PC-3 (cell line): ENCODE data around the gene C1orf52. TPM values are rescaled to one million over a fixed set of nuclear protein-coding genes. Genes with fewer than 3 reads are reported as not detected.

Experiments
- ATAC-seq: fragments of 200-7000 bp; cut with Tn5 transposase; 2 replicates; pipeline ENCODE4 v1.9.1; 2020; ENCODE audit warnings: mild to moderate bottlenecking, moderate library complexity
- BruUV-seq: library from RNA; stranded (reverse); fragments of 400-500 nt; replicated peaks from 2 replicates; lab custom pipeline; 2021; lab: Mats Ljungman, UMichigan
- CTCF ChIA-PET: fragments of 300-600 bp; sonication (Branson Sonifier 250); formaldehyde crosslinking; loops from one replicate; lab custom pipeline; 2022; ENCODE audit warnings: antibody characterized with exemption; lab: Charles Lee
- POLR2A ChIA-PET: fragments of 300-600 bp; sonication (Branson Sonifier 250); formaldehyde crosslinking; loops from one replicate; lab custom pipeline; 2022; ENCODE audit warnings: antibody characterized with exemption; ENCODE audit not compliant: unreplicated experiment; lab: Charles Lee
- DNase-seq: peaks from one replicate; pipeline ENCODE4 v3.0.0-alpha.2; 2015
- H2AFZ ChIP-seq: fragments of 300-600 bp; sonication (generic); 2 replicates; pipeline ENCODE4 v1.6.0; 2016; ENCODE audit warnings: antibody characterized with exemption, low read length
- H3F3A ChIP-seq: fragments of 300-600 bp; sonication (generic); one replicate; pipeline ENCODE4 v1.6.0; 2017; ENCODE audit warnings: antibody characterized with exemption, low read length, control low read depth, mild to moderate bottlenecking; ENCODE audit not compliant: unreplicated experiment
- H3K27ac ChIP-seq: fragments of 300-600 bp; sonication (generic); 2 replicates; pipeline ENCODE4 v1.5.1; 2016; ENCODE audit warnings: mild to moderate bottlenecking, low read length
- H3K27me3 ChIP-seq: fragments of 300-600 bp; sonication (generic); 2 replicates; pipeline ENCODE4 v1.6.1; 2016; ENCODE audit warnings: low read length, mixed read lengths
- H3K36me3 ChIP-seq: fragments of 300-600 bp; sonication (generic); 2 replicates; pipeline ENCODE4 v1.6.1; 2016; ENCODE audit warnings: low read depth, mixed run types, low read length, mixed read lengths
- H3K4me1 ChIP-seq: fragments of 300-600 bp; sonication (generic); 2 replicates; pipeline ENCODE4 v1.5.1; 2016; ENCODE audit warnings: low read length; ENCODE audit not compliant: insufficient read depth
- H3K4me2 ChIP-seq: fragments of 300-600 bp; sonication (generic); 2 replicates; pipeline ENCODE4 v1.6.0; 2016; ENCODE audit warnings: low read length
- H3K4me3 ChIP-seq: fragments of 300-600 bp; sonication (generic); 2 replicates; pipeline ENCODE4 v1.5.1; 2016; ENCODE audit warnings: mild to moderate bottlenecking, low read length, mixed read lengths
- H3K79me2 ChIP-seq: fragments of 300-600 bp; sonication (generic); 2 replicates; pipeline ENCODE4 v1.6.1; 2017; ENCODE audit warnings: low read length, mixed read lengths
- H3K9ac ChIP-seq: fragments of 300-600 bp; sonication (generic); 2 replicates; pipeline ENCODE4 v1.6.0; 2016; ENCODE audit warnings: mild to moderate bottlenecking, low read length
- H3K9me2 ChIP-seq: fragments of 300-600 bp; sonication (generic); replicated peaks from 2 replicates; pipeline ENCODE4 v1.6.1; 2016; ENCODE audit warnings: mixed run types, low read length, mixed read lengths
- H3K9me3 ChIP-seq: fragments of 300-600 bp; sonication (generic); 2 replicates; pipeline ENCODE4 v1.6.1; 2016; ENCODE audit warnings: low read length, mixed read lengths
- H4K20me1 ChIP-seq: fragments of 300-600 bp; sonication (generic); 2 replicates; pipeline ENCODE4 v1.6.1; 2016; ENCODE audit warnings: low read length, mixed read lengths
- EZH2 ChIP-seq: fragments of 300-600 bp; sonication (generic); IDR thresholded peaks from one replicate; pipeline ENCODE4 v1.6.1; 2017; ENCODE audit warnings: antibody characterized with exemption, mild to moderate bottlenecking, low read length; ENCODE audit not compliant: unreplicated experiment
- EZH2phosphoT487 ChIP-seq: fragments of 300-600 bp; sonication (generic); IDR thresholded peaks from 2 replicates; pipeline ENCODE4 v1.6.1; 2018; ENCODE audit warnings: mild to moderate bottlenecking, antibody characterized with exemption, low read length, borderline replicate concordance
- intact Hi-C: fragments of 100-400 bp; cut with micrococcal nuclease; formaldehyde crosslinking; loops from 2 replicates; pipeline ENCODE4 v1.9.0; 2023
- total RNA-seq: library from RNA; depleted of rRNA; stranded (reverse); fragments of >200 nt; gene quantifications from 2 replicates; pipeline ENCODE4 v1.2.3, GENCODE V29; 2014
- TF ChIP-seq, protein P1 (sequence below): fragments of 300-600 bp; sonication (generic); conservative IDR thresholded peaks from 2 replicates; pipeline ENCODE4 v1.5.1; 2017; ENCODE audit warnings: antibody characterized with exemption, low read depth, mild to moderate bottlenecking, low read length

Gene C1orf52
- total RNA-seq, 1 experiment from 2014 or later = 59.9 TPM

- DNase-seq (no peak), ATAC-seq (no peak)
- H3K36me3 ChIP-seq = peaks cover 13% of the 10 kb centered on the region
- POLR2A ChIA-PET = interaction anchor here (0.5 to 1.3 kb wide), 10 partner anchors 13 to 388 kb away, joined by 3 to 9 read pairs (median 4); partner anchors contain the start of genes C1orf52 and CCN1
- no peaks in the 10 kb centered on the region for H3F3A ChIP-seq
- no peaks in the 10 kb centered on the region for H3K27me3 ChIP-seq
- TF ChIP-seq EZH2phosphoT487 = no peak
- TF ChIP-seq, protein P1, sequence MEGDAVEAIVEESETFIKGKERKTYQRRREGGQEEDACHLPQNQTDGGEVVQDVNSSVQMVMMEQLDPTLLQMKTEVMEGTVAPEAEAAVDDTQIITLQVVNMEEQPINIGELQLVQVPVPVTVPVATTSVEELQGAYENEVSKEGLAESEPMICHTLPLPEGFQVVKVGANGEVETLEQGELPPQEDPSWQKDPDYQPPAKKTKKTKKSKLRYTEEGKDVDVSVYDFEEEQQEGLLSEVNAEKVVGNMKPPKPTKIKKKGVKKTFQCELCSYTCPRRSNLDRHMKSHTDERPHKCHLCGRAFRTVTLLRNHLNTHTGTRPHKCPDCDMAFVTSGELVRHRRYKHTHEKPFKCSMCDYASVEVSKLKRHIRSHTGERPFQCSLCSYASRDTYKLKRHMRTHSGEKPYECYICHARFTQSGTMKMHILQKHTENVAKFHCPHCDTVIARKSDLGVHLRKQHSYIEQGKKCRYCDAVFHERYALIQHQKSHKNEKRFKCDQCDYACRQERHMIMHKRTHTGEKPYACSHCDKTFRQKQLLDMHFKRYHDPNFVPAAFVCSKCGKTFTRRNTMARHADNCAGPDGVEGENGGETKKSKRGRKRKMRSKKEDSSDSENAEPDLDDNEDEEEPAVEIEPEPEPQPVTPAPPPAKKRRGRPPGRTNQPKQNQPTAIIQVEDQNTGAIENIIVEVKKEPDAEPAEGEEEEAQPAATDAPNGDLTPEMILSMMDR = no peak
- no peak for TF ChIP-seq EZH2
- intact Hi-C loops = loop anchor here (1.0 kb wide), 1 partner anchor 20 kb away; no protein-coding TSS in a partner anchor
- H3K9ac ChIP-seq = peak overlapping the region; percentile 30
- H2AFZ ChIP-seq = peak overlapping the region; percentile 26
- H3K9me2 ChIP-seq = no peaks in the 10 kb centered on the region
- peak overlapping the region; percentile 55 for H3K27ac ChIP-seq
- peaks cover 45% of the 10 kb centered on the region for H3K4me1 ChIP-seq
- H3K4me2 ChIP-seq = peak overlapping the region; percentile 79
- no peaks in the 10 kb centered on the region for H3K9me3 ChIP-seq
- CTCF ChIA-PET = interaction anchor here (0.6 to 1.7 kb wide), 3 partner anchors 18 to 324 kb away, joined by 3 to 7 read pairs (median 4); partner anchors contain the start of gene C1orf52
- peaks cover 42% of the 10 kb centered on the region for H3K79me2 ChIP-seq
- TSS peak; percentile 72 for BruUV-seq
- peak overlapping the region; percentile 89 for H3K4me3 ChIP-seq
- peaks cover 24% of the 10 kb centered on the region for H4K20me1 ChIP-seq
Measured at GRCh38 chr1:85276978-85277639, 17.6 kb upstream of the C1orf52 start.

DNA sequence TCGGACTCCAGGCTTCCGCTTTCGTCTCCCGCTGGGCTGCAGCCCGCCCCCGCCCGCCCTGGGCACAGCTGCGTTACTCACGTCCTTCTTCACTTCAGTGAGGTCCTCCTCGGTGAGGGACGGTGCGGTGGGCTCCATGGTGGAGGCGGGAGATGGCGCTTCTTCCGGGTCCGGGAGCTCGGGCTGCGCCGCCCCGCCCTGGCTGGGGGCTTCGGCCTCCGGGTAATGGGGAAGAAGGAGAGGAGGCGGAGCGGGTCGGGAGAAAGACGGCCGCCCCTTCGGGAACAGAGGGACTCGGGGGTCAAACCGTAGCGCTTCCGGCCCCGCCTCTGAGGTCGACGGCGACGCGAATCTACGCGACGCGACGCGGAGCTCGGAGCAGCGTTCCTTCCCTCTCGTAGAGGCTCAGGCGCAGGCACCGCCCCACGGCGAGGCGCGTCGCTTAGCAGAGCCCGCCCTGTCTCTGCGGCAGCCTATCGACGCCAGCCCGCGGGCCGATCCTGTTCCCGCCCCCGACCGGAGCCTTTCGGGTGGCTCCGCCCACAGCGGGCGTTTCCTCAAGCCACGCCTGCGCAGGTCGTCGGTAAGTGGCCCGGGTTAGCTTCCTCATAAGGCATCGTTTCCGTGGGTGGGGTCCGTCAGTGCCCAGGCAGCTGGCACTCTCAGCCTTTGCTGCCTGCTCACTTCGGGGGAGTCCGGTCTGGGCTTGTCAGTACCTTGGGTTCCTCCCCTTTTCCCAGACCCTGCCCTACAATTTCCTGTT, 16.9 kb upstream of the C1orf52 start, which contains the start of gene BCL10:
Gene BCL10 (minus strand): TSS at position 418 of the 763 bp plus-strand sequence. CDS start 280 bp downstream, at position 138.
- Histone ChIP-seq H3K27ac (peak within 1 kb of the TSS; percentile 66), H4K20me1 (peaks cover 30% of the 10 kb centered on the region), H3K9ac (peak within 1 kb of the TSS; percentile 84), H3K9me3 (no peaks in the 10 kb centered on the region), H2AFZ (peak within 1 kb of the TSS; percentile 58), H3K4me2 (peak within 1 kb of the TSS; percentile 88), H3F3A (no peaks in the 10 kb centered on the region), H3K79me2 (peaks cover 49% of the 10 kb centered on the region), H3K36me3 (peaks cover 20% of the 10 kb centered on the region), H3K27me3 (no peaks in the 10 kb centered on the region), H3K4me3 (peak within 1 kb of the TSS; percentile 89), H3K4me1 (peaks cover 45% of the 10 kb centered on the region), H3K9me2 (no peaks in the 10 kb centered on the region)
- intact Hi-C loops = loop anchor here (1.0 kb wide), 1 partner anchor 21 kb away; no protein-coding TSS in a partner anchor
- CTCF ChIA-PET = interaction anchor here (0.6 to 1.7 kb wide), 4 partner anchors 17 to 324 kb away, joined by 3 to 7 read pairs (median 4); partner anchors contain the start of gene C1orf52
- peak; percentile 92 for ATAC-seq
- POLR2A ChIA-PET = interaction anchor here (0.5 to 1.3 kb wide), 11 partner anchors 13 to 388 kb away, joined by 3 to 9 read pairs (median 4); partner anchors contain the start of gene CCN1
- TF ChIP-seq EZH2 (no peak), EZH2phosphoT487 (no peak)
- TF ChIP-seq, protein P1 = no peak
- peak; percentile 99 for DNase-seq
- BruUV-seq = no TSS peak
